ENCODE results near the gene KBTBD2. TPM values are rescaled to one million over a fixed set of nuclear protein-coding genes. Genes with fewer than 3 reads are reported as not detected.
A peak's percentile ranks its signal among the peaks of the same experiment; 100 is the strongest.
"Not testable (repeated sequence)": the region's sequence is repeated elsewhere in the genome, so short reads cannot be mapped to it uniquely, and the experiment has no call there.

KBTBD2 gene
- total RNA-seq, 6 donors from 2014 or later = 19.0 to 53.1 (median 32.2) TPM

- ATAC-seq (ENCODE audit: low FRiP score in 2 of 2) (no peak), DNase-seq (peak in 1 of 2 donors; percentile 67)
- 91 to 95% methylated on average over 4 to 7 of the region's 7 CpGs for WGBS, 2 donors
- peaks cover 0 to 58% (median 19%) of the 10 kb centered on the region in 4 donors for H3K36me3 ChIP-seq
- H3K4me1 ChIP-seq = no peaks in the 10 kb centered on the region
- TF ChIP-seq POLR2A (IDR thresholded peaks at IDR 0.05) (no peak), EP300 (IDR thresholded peaks at IDR 0.05) (no peak), POLR2AphosphoS5 (IDR thresholded peaks at IDR 0.05) (no peak)
- TF ChIP-seq, protein P1, sequence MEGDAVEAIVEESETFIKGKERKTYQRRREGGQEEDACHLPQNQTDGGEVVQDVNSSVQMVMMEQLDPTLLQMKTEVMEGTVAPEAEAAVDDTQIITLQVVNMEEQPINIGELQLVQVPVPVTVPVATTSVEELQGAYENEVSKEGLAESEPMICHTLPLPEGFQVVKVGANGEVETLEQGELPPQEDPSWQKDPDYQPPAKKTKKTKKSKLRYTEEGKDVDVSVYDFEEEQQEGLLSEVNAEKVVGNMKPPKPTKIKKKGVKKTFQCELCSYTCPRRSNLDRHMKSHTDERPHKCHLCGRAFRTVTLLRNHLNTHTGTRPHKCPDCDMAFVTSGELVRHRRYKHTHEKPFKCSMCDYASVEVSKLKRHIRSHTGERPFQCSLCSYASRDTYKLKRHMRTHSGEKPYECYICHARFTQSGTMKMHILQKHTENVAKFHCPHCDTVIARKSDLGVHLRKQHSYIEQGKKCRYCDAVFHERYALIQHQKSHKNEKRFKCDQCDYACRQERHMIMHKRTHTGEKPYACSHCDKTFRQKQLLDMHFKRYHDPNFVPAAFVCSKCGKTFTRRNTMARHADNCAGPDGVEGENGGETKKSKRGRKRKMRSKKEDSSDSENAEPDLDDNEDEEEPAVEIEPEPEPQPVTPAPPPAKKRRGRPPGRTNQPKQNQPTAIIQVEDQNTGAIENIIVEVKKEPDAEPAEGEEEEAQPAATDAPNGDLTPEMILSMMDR (IDR thresholded peaks at IDR 0.05) = no peak
- H3K27me3 ChIP-seq = no peaks in the 10 kb centered on the region
- H3K9me3 ChIP-seq = no peaks in the 10 kb centered on the region
- no peak overlapping the region for H3K27ac ChIP-seq
- no peak overlapping the region for H3K4me3 ChIP-seq
These were observed 38.8 kb upstream of the KBTBD2 start for GRCh38 chr7:32930378-32930777.

GRCh38 chr7:32929430-32930143 is 38.0 kb upstream of the KBTBD2 start:
- Histone ChIP-seq H3K27ac (no peak overlapping the region), H3K4me1 (no peaks in the 10 kb centered on the region), H3K27me3 (no peaks in the 10 kb centered on the region), H3K36me3 (peaks cover 0 to 58% (median 19%) of the 10 kb centered on the region in 4 donors), H3K4me3 (no peak overlapping the region), H3K9me3 (no peaks in the 10 kb centered on the region)
- ATAC-seq (ENCODE audit: low FRiP score in 2 of 2) = no peak
- peak in 1 of 2 donors; percentile 27 for DNase-seq
- TF ChIP-seq POLR2AphosphoS5 (IDR thresholded peaks at IDR 0.05) (no peak), EP300 (IDR thresholded peaks at IDR 0.05) (no peak), POLR2A (IDR thresholded peaks at IDR 0.05) (no peak)
- TF ChIP-seq, protein P1 (IDR thresholded peaks at IDR 0.05) = no peak
- 84 to 94% methylated on average over 7 to 13 of the region's 13 CpGs for WGBS, 2 donors

GRCh38 chr7:32928785-32929298 is 37.3 kb upstream of the KBTBD2 start:
- no peak for ATAC-seq (ENCODE audit: low FRiP score in 2 of 2)

GRCh38 chr7:32921896-32922295 is 30.3 kb upstream of the KBTBD2 start:
- ATAC-seq (ENCODE audit: low FRiP score in 2 of 2) (peak in 1 of 2 donors; percentile 67), DNase-seq (no peak)

More at GRCh38 chr7:32928785-32929298, 37.3 kb upstream of the KBTBD2 start:
- Histone ChIP-seq H3K36me3 (peaks cover 0 to 60% (median 21%) of the 10 kb centered on the region in 4 donors), H3K4me3 (no peak overlapping the region), H3K4me1 (no peaks in the 10 kb centered on the region), H3K9me3 (no peaks in the 10 kb centered on the region), H3K27ac (no peak overlapping the region), H3K27me3 (no peaks in the 10 kb centered on the region)
- TF ChIP-seq EP300 (IDR thresholded peaks at IDR 0.05) (no peak), POLR2AphosphoS5 (IDR thresholded peaks at IDR 0.05) (no peak), POLR2A (IDR thresholded peaks at IDR 0.05) (no peak)
- TF ChIP-seq, protein P1 (IDR thresholded peaks at IDR 0.05) = no peak
- no peak for DNase-seq
- WGBS, 2 donors = 86 to 99% methylated on average over 2 of the region's 2 CpGs

GRCh38 chr7:32916994-32917393 is 25.4 kb upstream of the KBTBD2 start:
- H3K36me3 ChIP-seq = peaks cover 0 to 68% (median 27%) of the 10 kb centered on the region in 4 donors
- not testable (repeated sequence) for H3K27me3 ChIP-seq; H3K9me3 ChIP-seq; H3K27ac ChIP-seq; ATAC-seq (ENCODE audit: low FRiP score in 2 of 2); H3K4me3 ChIP-seq; H3K4me1 ChIP-seq; DNase-seq
- 89 to 95% methylated on average over 3 to 5 of the region's 7 CpGs for WGBS, 2 donors

More at GRCh38 chr7:32921896-32922295, 30.3 kb upstream of the KBTBD2 start:
- Histone ChIP-seq H3K36me3 (peaks cover 0 to 59% (median 16%) of the 10 kb centered on the region in 4 donors), H3K4me3 (no peak overlapping the region), H3K4me1 (no peaks in the 10 kb centered on the region), H3K27me3 (no peaks in the 10 kb centered on the region), H3K9me3 (no peaks in the 10 kb centered on the region), H3K27ac (no peak overlapping the region)
- TF ChIP-seq POLR2AphosphoS5 (IDR thresholded peaks at IDR 0.05) (no peak), EP300 (IDR thresholded peaks at IDR 0.05) (no peak), POLR2A (IDR thresholded peaks at IDR 0.05) (no peak)
- TF ChIP-seq, protein P1 (IDR thresholded peaks at IDR 0.05) = no peak
- WGBS, 2 donors = 50 to 75% methylated on average over 2 of the region's 2 CpGs
